ENCODE data around the gene DENND2A.

The DENND2A gene

DNA sequence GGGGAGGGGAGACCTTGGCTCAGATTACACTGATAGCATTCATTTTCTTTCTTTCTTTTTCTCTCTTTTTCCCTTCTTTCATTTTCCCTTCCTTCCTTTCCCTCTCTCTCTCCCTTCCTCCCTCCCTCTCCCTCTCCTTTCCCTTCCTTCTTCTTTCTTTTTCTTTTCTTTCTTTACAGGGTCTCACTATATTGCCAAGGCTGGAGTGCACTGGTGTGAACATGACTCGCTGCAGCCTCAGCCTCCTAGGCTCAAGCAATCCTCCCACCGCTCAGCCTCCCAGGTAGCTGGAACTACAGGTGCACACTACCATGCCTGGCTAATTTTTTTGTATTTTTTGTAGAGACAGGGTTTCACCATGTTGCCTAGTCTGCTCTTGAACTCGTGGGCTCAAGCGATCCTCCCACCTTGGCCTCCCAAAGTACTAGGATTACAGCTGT, 88.4 kb downstream of the DENND2A start:
- no peaks in the 10 kb centered on the region for H3K4me1 ChIP-seq (ENCODE audit: low read depth, poor library complexity, severe bottlenecking)
- no peaks in the 10 kb centered on the region for H3K27me3 ChIP-seq (ENCODE audit: insufficient read depth, low read depth)
- no peaks in the 10 kb centered on the region for H3K36me3 ChIP-seq (ENCODE audit: insufficient read depth)
- H2AFZ ChIP-seq (ENCODE audit: low read depth): no peak overlapping the region
- no peak for TF ChIP-seq CTCF (conservative IDR thresholded peaks at IDR 0.05; ENCODE audit: low read depth, low read length)
- H3K79me2 ChIP-seq (ENCODE audit: insufficient read depth, low read depth): no peaks in the 10 kb centered on the region
- H3K9ac ChIP-seq: no peak overlapping the region
- no peak overlapping the region for H3K27ac ChIP-seq
- no peak overlapping the region for H3K4me3 ChIP-seq (IDR thresholded peaks at IDR 0.05; ENCODE audit: insufficient read depth, low read depth, low read length)
- no peaks in the 10 kb centered on the region for H4K20me1 ChIP-seq (ENCODE audit: insufficient read depth)
- no peak overlapping the region for H3K4me2 ChIP-seq

GRCh38 chr7:140551355-140552239, 89.0 kb downstream of the DENND2A start:
- no peak overlapping the region for H3K9ac ChIP-seq
- H3K27me3 ChIP-seq (ENCODE audit: insufficient read depth, low read depth): no peaks in the 10 kb centered on the region
- H2AFZ ChIP-seq (ENCODE audit: low read depth): no peak overlapping the region
- no peaks in the 10 kb centered on the region for H3K4me1 ChIP-seq (ENCODE audit: low read depth, poor library complexity, severe bottlenecking)
- no peaks in the 10 kb centered on the region for H3K36me3 ChIP-seq (ENCODE audit: insufficient read depth)
- H3K4me2 ChIP-seq: no peak overlapping the region
- H3K4me3 ChIP-seq (IDR thresholded peaks at IDR 0.05; ENCODE audit: insufficient read depth, low read depth, low read length): no peak overlapping the region
- no peak overlapping the region for H3K27ac ChIP-seq
- no peaks in the 10 kb centered on the region for H4K20me1 ChIP-seq (ENCODE audit: insufficient read depth)
- H3K79me2 ChIP-seq (ENCODE audit: insufficient read depth, low read depth): no peaks in the 10 kb centered on the region
- no peak for TF ChIP-seq CTCF (conservative IDR thresholded peaks at IDR 0.05; ENCODE audit: low read depth, low read length)

DNA sequence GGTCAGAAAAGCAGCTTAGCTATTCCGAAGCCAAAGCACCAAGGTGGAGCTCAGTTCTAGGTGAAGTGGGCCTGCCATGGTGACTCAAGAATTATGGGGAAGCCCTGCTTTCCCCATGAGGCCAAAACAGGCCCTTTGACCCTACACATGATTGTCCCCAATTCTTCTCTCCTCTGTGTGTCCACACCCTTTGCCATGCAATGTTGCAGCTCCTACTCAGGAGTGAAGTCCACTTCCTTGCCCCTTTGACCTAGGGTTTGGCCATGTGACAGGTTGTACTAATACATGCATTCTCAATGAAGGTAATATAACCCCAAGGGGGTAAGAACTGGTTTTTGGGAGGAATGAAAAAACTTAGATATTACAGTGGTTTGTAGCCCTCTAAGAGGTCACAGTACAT, 93.7 kb downstream of the DENND2A start:
- Histone ChIP-seq H3K79me2 (ENCODE audit: insufficient read depth, low read depth) (no peaks in the 10 kb centered on the region), H2AFZ (ENCODE audit: low read depth) (no peak overlapping the region), H3K4me1 (ENCODE audit: low read depth, poor library complexity, severe bottlenecking) (no peaks in the 10 kb centered on the region), H3K4me3 (IDR thresholded peaks at IDR 0.05; ENCODE audit: insufficient read depth, low read depth, low read length) (no peak overlapping the region), H4K20me1 (ENCODE audit: insufficient read depth) (no peaks in the 10 kb centered on the region), H3K9ac (no peak overlapping the region), H3K27me3 (ENCODE audit: insufficient read depth, low read depth) (no peaks in the 10 kb centered on the region), H3K36me3 (ENCODE audit: insufficient read depth) (no peaks in the 10 kb centered on the region), H3K27ac (no peak overlapping the region), H3K4me2 (no peak overlapping the region)
- TF ChIP-seq CTCF (conservative IDR thresholded peaks at IDR 0.05; ENCODE audit: low read depth, low read length): no peak

- Histone ChIP-seq H3K27ac (no peak overlapping the region), H3K79me2 (ENCODE audit: insufficient read depth, low read depth) (no peaks in the 10 kb centered on the region), H3K4me1 (ENCODE audit: low read depth, poor library complexity, severe bottlenecking) (no peaks in the 10 kb centered on the region), H4K20me1 (ENCODE audit: insufficient read depth) (no peaks in the 10 kb centered on the region), H3K36me3 (ENCODE audit: insufficient read depth) (no peaks in the 10 kb centered on the region), H3K27me3 (ENCODE audit: insufficient read depth, low read depth) (no peaks in the 10 kb centered on the region), H3K4me2 (no peak overlapping the region), H3K4me3 (IDR thresholded peaks at IDR 0.05; ENCODE audit: insufficient read depth, low read depth, low read length) (no peak overlapping the region), H3K9ac (no peak overlapping the region), H2AFZ (ENCODE audit: low read depth) (no peak overlapping the region)
- no peak for TF ChIP-seq CTCF (conservative IDR thresholded peaks at IDR 0.05; ENCODE audit: low read depth, low read length)
These were observed 96.2 kb downstream of the DENND2A start for GRCh38 chr7:140544388-140544826.

Measured in KMS-11 (cell line).